C4-2B (cell line): ENCODE data around the gene AIG1.
A peak's percentile ranks its signal among the peaks of the same experiment; 100 is the strongest.

Source experiments
- H3K27ac ChIP-seq: fragments of 450-650 bp; 2 replicates; pipeline ENCODE4 v1.5.1; 2017
- ZFX ChIP-seq: fragments of 450-650 bp; IDR thresholded peaks from 2 replicates; pipeline ENCODE4 v1.6.1; 2017
- TF ChIP-seq, protein P1 (sequence below): fragments of 450-650 bp; conservative IDR thresholded peaks from 2 replicates; pipeline ENCODE4 v1.5.1; 2017; ENCODE audit warnings: mild to moderate bottlenecking

AIG1 gene

GRCh38 chr6:143023695-143024094, 37.0 kb upstream of the AIG1 start:
- no peak for TF ChIP-seq ZFX
- TF ChIP-seq, protein P1, sequence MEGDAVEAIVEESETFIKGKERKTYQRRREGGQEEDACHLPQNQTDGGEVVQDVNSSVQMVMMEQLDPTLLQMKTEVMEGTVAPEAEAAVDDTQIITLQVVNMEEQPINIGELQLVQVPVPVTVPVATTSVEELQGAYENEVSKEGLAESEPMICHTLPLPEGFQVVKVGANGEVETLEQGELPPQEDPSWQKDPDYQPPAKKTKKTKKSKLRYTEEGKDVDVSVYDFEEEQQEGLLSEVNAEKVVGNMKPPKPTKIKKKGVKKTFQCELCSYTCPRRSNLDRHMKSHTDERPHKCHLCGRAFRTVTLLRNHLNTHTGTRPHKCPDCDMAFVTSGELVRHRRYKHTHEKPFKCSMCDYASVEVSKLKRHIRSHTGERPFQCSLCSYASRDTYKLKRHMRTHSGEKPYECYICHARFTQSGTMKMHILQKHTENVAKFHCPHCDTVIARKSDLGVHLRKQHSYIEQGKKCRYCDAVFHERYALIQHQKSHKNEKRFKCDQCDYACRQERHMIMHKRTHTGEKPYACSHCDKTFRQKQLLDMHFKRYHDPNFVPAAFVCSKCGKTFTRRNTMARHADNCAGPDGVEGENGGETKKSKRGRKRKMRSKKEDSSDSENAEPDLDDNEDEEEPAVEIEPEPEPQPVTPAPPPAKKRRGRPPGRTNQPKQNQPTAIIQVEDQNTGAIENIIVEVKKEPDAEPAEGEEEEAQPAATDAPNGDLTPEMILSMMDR: no peak
- no peak overlapping the region for H3K27ac ChIP-seq

DNA sequence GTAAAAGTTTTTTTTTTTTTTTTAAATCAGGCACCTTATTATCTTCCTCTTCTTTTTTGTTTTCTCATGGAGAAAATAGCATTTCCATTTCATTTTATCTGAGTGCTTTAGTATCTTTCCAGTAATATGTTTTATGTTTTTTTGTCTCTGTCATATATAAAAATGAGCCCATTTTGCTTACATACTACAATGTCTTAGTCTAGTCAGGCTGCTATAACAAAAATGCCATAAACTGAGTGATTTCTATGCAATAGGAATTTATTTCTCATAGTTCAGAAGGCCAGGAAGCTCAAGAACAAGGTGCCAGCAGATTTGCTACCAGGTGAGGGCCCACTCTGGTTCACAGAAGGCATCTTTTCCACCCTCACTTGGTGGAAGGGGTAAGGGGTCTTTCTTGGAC, 35.7 kb upstream of the AIG1 start:
- TF ChIP-seq, protein P1: no peak
- no peak for TF ChIP-seq ZFX
- no peak overlapping the region for H3K27ac ChIP-seq

DNA sequence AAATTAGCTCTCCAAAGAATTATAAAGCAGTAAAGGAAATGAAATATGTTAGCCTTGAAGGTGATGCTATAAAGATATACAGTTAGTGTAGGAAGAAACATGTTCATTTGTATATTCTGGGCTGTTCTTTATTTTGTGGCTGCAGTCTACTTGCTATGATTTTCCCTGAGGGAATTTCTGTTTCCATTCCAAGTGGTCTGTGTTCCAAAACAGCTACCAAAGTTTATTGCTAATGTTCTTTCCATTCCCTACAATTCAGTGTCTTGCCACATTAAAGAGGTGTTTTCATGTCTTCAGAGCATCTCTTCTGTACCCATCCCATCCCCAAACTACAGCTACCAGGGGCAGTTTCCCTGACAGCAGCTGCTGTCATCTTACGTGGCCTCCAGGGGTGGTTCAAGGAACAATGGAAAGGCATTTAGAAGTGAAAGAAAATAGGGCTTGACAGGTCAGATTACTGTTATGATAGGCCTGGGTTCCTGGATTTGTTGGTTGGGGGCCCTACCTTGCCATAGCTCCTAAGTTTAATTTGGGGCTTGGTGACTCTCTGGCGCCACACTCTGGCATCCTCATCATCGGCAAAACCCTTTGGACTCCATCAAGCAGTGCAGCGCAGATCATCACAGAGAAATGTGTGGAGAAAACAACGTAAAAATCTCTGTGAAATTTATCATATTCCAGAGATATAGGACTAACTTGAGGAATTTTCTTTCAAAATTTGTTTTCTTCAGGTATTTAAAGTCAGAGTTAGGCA, 33.8 kb upstream of the AIG1 start:
- TF ChIP-seq, protein P1: peak; percentile 75
- TF ChIP-seq ZFX: no peak
- no peak overlapping the region for H3K27ac ChIP-seq

DNA sequence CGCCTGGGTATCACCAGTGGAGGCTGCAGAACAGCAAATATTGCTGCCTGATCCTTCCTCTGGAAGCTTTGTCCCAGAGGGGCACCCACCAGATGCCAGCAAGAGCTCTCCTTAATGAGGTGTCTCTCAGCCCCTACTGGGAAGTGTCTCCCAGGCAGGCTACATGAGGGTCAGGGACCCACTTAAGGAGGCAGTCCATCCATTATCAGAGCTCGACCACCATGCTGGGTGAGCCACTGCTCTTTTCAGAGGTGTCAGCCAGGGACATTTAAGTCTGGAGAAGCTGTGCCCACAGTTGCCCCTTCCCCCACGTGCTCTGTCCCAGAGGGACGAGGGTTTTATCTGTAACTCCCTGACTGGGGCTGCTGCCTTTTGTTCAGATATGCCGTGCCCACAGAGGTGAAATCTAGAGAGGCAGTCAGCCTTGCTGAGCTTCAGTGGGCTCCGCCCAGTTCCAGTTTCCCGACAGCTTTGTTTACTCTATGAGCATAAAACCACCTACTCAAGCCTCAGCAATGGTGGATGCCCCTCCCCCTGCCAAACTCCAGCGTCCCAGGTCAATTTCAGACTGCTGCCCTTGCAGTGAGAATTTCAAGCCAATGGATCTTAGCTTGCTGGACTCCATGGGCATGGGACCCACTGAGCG, 25.9 kb upstream of the AIG1 start:
- no peak overlapping the region for H3K27ac ChIP-seq
- no peak for TF ChIP-seq ZFX
- TF ChIP-seq, protein P1: no peak

GRCh38 chr6:143037470-143037869, 23.2 kb upstream of the AIG1 start:
- no peak for TF ChIP-seq ZFX
- TF ChIP-seq, protein P1: no peak
- H3K27ac ChIP-seq: no peak overlapping the region

GRCh38 chr6:143038833-143039232, 21.9 kb upstream of the AIG1 start:
- TF ChIP-seq, protein P1: no peak
- TF ChIP-seq ZFX: no peak
- no peak overlapping the region for H3K27ac ChIP-seq

DNA sequence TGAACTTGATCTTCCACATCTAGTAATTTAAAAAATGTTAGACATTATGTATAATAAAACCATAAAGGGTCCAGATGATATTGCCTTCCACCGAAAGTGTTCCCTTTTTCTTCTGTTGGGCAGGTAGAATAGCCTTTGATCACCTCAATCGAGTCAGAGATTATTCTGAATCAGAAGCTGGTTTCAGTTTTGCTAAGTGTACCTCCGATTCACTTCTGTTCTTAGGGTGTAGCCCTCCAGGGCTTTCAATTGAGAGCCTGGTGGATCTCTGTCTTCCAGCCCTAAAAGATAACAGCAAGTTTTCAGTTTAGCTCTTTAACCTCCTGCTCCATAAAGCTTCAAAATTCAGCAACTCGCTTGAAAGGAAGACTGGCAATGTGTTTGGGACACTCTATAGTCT, 21.1 kb upstream of the AIG1 start:
- H3K27ac ChIP-seq: no peak overlapping the region
- TF ChIP-seq, protein P1: no peak
- no peak for TF ChIP-seq ZFX
